Trophoblast cell (in vitro differentiated cells and primary cell): Measurements from ENCODE around the gene MCTP1.

Experiments
- DNase-seq, 2 donors: peaks; one replicate each; pipeline ENCODE4 v3.0.0-alpha.2; 2016
- H2AFZ ChIP-seq: 2 replicates; pipeline ENCODE4 v1.6.1; 2013; ENCODE audit warnings: low read length, moderate library complexity, mild to moderate bottlenecking; ENCODE audit not compliant: insufficient read depth, poor library complexity
- H2AK5ac ChIP-seq: 2 replicates; pipeline ENCODE4 v1.6.1; 2013; ENCODE audit warnings: mild to moderate bottlenecking, low read length
- H2BK120ac ChIP-seq: 2 replicates; pipeline ENCODE4 v1.6.1; 2013; ENCODE audit warnings: low read length, mild to moderate bottlenecking, moderate library complexity; ENCODE audit not compliant: insufficient read depth, poor library complexity
- H2BK12ac ChIP-seq: 2 replicates; pipeline ENCODE4 v1.6.1; 2013; ENCODE audit warnings: mild to moderate bottlenecking, low read length, moderate library complexity
- H2BK5ac ChIP-seq: 2 replicates; pipeline ENCODE4 v1.6.1; 2013; ENCODE audit warnings: low read length, low read depth, moderate library complexity, mild to moderate bottlenecking; ENCODE audit not compliant: poor library complexity
- H3K14ac ChIP-seq: 2 replicates; pipeline ENCODE4 v1.6.1; 2013; ENCODE audit warnings: mild to moderate bottlenecking, low read length
- H3K18ac ChIP-seq: 2 replicates; pipeline ENCODE4 v1.6.1; 2013; ENCODE audit warnings: mild to moderate bottlenecking, low read length
- H3K23ac ChIP-seq: 2 replicates; pipeline ENCODE4 v1.6.1; 2013; ENCODE audit warnings: low read length
- H3K27ac ChIP-seq: 2 replicates; pipeline ENCODE4 v1.5.1; 2013; ENCODE audit warnings: low read depth, mild to moderate bottlenecking, inconsistent platforms, low read length, moderate library complexity
- H3K27me3 ChIP-seq: 2 replicates; pipeline ENCODE4 v1.6.1; 2013; ENCODE audit warnings: inconsistent platforms, mild to moderate bottlenecking, low read length, moderate library complexity; ENCODE audit not compliant: insufficient read depth
- H3K36me3 ChIP-seq, 2 experiments: 1 replicate in 1 of 2; 2 replicates in 1 of 2; pipeline ENCODE4 v1.6.1; 2013; ENCODE audit warnings: low read length in 2 of 2, mild to moderate bottlenecking in 2 of 2, moderate library complexity in 1 of 2; ENCODE audit not compliant: insufficient read depth in 2 of 2, control insufficient read depth in 1 of 2
- H3K4ac ChIP-seq: 2 replicates; pipeline ENCODE4 v1.6.1; 2013; ENCODE audit warnings: low read depth, mild to moderate bottlenecking, low read length, moderate library complexity
- H3K4me1 ChIP-seq, 2 experiments: 1 replicate in 1 of 2; 2 replicates in 1 of 2; pipeline ENCODE4 v1.6.1; 2013; ENCODE audit warnings: low read length in 2 of 2, mild to moderate bottlenecking in 2 of 2, moderate library complexity in 1 of 2; ENCODE audit not compliant: insufficient read depth in 2 of 2, control insufficient read depth in 1 of 2
- H3K4me2 ChIP-seq: 2 replicates; pipeline ENCODE4 v1.6.1; 2013; ENCODE audit warnings: inconsistent platforms, mild to moderate bottlenecking, low read length, moderate library complexity
- H3K4me3 ChIP-seq: 2 replicates; pipeline ENCODE4 v1.5.1; 2013; ENCODE audit warnings: mild to moderate bottlenecking, low read depth, low read length, inconsistent platforms
- H3K79me1 ChIP-seq: one replicate; pipeline ENCODE4 v1.6.1; 2013; ENCODE audit warnings: low read length
- H3K79me2 ChIP-seq: 2 replicates; pipeline ENCODE4 v1.6.1; 2013; ENCODE audit warnings: low read length, mild to moderate bottlenecking; ENCODE audit not compliant: control insufficient read depth, insufficient read depth, poor library complexity
- H3K9ac ChIP-seq: 2 replicates; pipeline ENCODE4 v1.6.1; 2013; ENCODE audit warnings: mild to moderate bottlenecking, low read length
- H3K9me3 ChIP-seq: 2 replicates; pipeline ENCODE4 v1.6.1; 2013; ENCODE audit warnings: low read depth, mild to moderate bottlenecking, control low read depth, inconsistent platforms, low read length; ENCODE audit not compliant: insufficient read depth
- H4K12ac ChIP-seq: 2 replicates; pipeline ENCODE4 v1.6.1; 2013; ENCODE audit warnings: low read depth, mild to moderate bottlenecking, low read length, moderate library complexity
- H4K8ac ChIP-seq: 2 replicates; pipeline ENCODE4 v1.6.1; 2013; ENCODE audit warnings: low read depth, mild to moderate bottlenecking, low read length, moderate library complexity
- H4K91ac ChIP-seq: one replicate; pipeline ENCODE4 v1.6.1; 2013; ENCODE audit warnings: low read depth, mild to moderate bottlenecking, low read length, moderate library complexity
- WGBS: extraction: QIAGEN DNeasy Blood & Tissue Kit; methylation state at CpG from one replicate; pipeline ENCODE4 v1.1.7; 2013; ENCODE audit warnings: missing lambda C conversion rate; ENCODE audit not compliant: insufficient read length, insufficient coverage; ENCODE audit errors: extremely low coverage; 5-methylcytosine and 5-hydroxymethylcytosine counted together

MCTP1 gene

GRCh38 chr5:95020345-95020744 lies 264.5 kb downstream of the MCTP1 start:
- no peaks in the 10 kb centered on the region for H3K27me3 ChIP-seq
- H2AK5ac ChIP-seq, result no peak overlapping the region
- no peak overlapping the region for H4K12ac ChIP-seq
- no peak overlapping the region for H2BK5ac ChIP-seq
- H3K9ac ChIP-seq, result no peak overlapping the region
- H3K27ac ChIP-seq, result no peak overlapping the region
- H3K9me3 ChIP-seq, result no peaks in the 10 kb centered on the region
- H3K79me1 ChIP-seq, result no peaks in the 10 kb centered on the region
- H3K4ac ChIP-seq, result no peak overlapping the region
- H2AFZ ChIP-seq, result no peak overlapping the region
- H3K23ac ChIP-seq, result no peak overlapping the region
- no peak overlapping the region for H4K8ac ChIP-seq
- H3K4me3 ChIP-seq, result no peak overlapping the region
- DNase-seq, result no peak
- H3K14ac ChIP-seq, result no peak overlapping the region
- H2BK12ac ChIP-seq, result no peak overlapping the region
- no CpG with 5 or more reads among the region's 1 CpG for WGBS
- H3K79me2 ChIP-seq, result no peaks in the 10 kb centered on the region
- H4K91ac ChIP-seq, result no peak overlapping the region
- no peaks in the 10 kb centered on the region for H3K4me1 ChIP-seq
- no peak overlapping the region for H3K4me2 ChIP-seq
- no peak overlapping the region for H2BK120ac ChIP-seq
- no peaks in the 10 kb centered on the region for H3K36me3 ChIP-seq
- no peak overlapping the region for H3K18ac ChIP-seq

GRCh38 chr5:95018946-95019345 lies 265.9 kb downstream of the MCTP1 start:
- Histone ChIP-seq H3K79me1 (no peaks in the 10 kb centered on the region), H4K91ac (no peak overlapping the region), H2BK120ac (no peak overlapping the region), H3K27ac (no peak overlapping the region), H2BK5ac (no peak overlapping the region), H3K14ac (no peak overlapping the region), H3K9me3 (no peaks in the 10 kb centered on the region), H4K8ac (no peak overlapping the region), H3K9ac (no peak overlapping the region), H3K36me3 (no peaks in the 10 kb centered on the region), H4K12ac (no peak overlapping the region), H3K4me3 (no peak overlapping the region), H3K18ac (no peak overlapping the region), H3K4me2 (no peak overlapping the region), H2AFZ (no peak overlapping the region), H2BK12ac (no peak overlapping the region), H3K4me1 (no peaks in the 10 kb centered on the region), H3K27me3 (no peaks in the 10 kb centered on the region), H3K4ac (no peak overlapping the region), H3K23ac (no peak overlapping the region), H2AK5ac (no peak overlapping the region), H3K79me2 (no peaks in the 10 kb centered on the region)
- no CpG with 5 or more reads among the region's 2 CpGs for WGBS
- DNase-seq, result no peak

GRCh38 chr5:95018511-95018910 lies 266.4 kb downstream of the MCTP1 start:
- Histone ChIP-seq H3K4me1 (no peaks in the 10 kb centered on the region), H3K9me3 (no peaks in the 10 kb centered on the region), H4K12ac (no peak overlapping the region), H2AFZ (no peak overlapping the region), H3K4me2 (no peak overlapping the region), H3K79me1 (no peaks in the 10 kb centered on the region), H3K18ac (no peak overlapping the region), H3K14ac (no peak overlapping the region), H3K79me2 (no peaks in the 10 kb centered on the region), H3K36me3 (no peaks in the 10 kb centered on the region), H2BK120ac (no peak overlapping the region), H2BK12ac (no peak overlapping the region), H3K4ac (no peak overlapping the region), H4K8ac (no peak overlapping the region), H3K4me3 (no peak overlapping the region), H3K27ac (no peak overlapping the region), H2BK5ac (no peak overlapping the region), H2AK5ac (no peak overlapping the region), H3K23ac (no peak overlapping the region), H3K27me3 (no peaks in the 10 kb centered on the region), H3K9ac (no peak overlapping the region), H4K91ac (no peak overlapping the region)
- DNase-seq, result no peak
- WGBS, result no CpG with 5 or more reads among the region's 1 CpG

GRCh38 chr5:95009812-95010211 lies 275.1 kb downstream of the MCTP1 start:
- no CpG with 5 or more reads among the region's 2 CpGs for WGBS

More at GRCh38 chr5:95009812-95010211, 275.1 kb downstream of the MCTP1 start:
- no peak overlapping the region for H3K4me2 ChIP-seq
- H3K79me1 ChIP-seq, result no peaks in the 10 kb centered on the region
- no peak overlapping the region for H2BK120ac ChIP-seq
- H3K27ac ChIP-seq, result no peak overlapping the region
- H2AK5ac ChIP-seq, result no peak overlapping the region
- no peaks in the 10 kb centered on the region for H3K79me2 ChIP-seq
- H3K36me3 ChIP-seq, result no peaks in the 10 kb centered on the region
- no peaks in the 10 kb centered on the region for H3K27me3 ChIP-seq
- no peak overlapping the region for H3K14ac ChIP-seq
- H3K9me3 ChIP-seq, result peaks cover under 1% of the 10 kb centered on the region
- H3K9ac ChIP-seq, result no peak overlapping the region
- no peak overlapping the region for H2BK5ac ChIP-seq
- DNase-seq, result no peak
- H2AFZ ChIP-seq, result no peak overlapping the region
- H3K4me3 ChIP-seq, result no peak overlapping the region
- no peak overlapping the region for H4K91ac ChIP-seq
- H3K18ac ChIP-seq, result no peak overlapping the region
- no peak overlapping the region for H2BK12ac ChIP-seq
- no peaks in the 10 kb centered on the region for H3K4me1 ChIP-seq
- H4K8ac ChIP-seq, result no peak overlapping the region
- H3K23ac ChIP-seq, result no peak overlapping the region
- H3K4ac ChIP-seq, result no peak overlapping the region
- no peak overlapping the region for H4K12ac ChIP-seq
